Measurements from ENCODE around the gene SIRPD.

Gene SIRPD

GRCh38 chr20:1538655-1539054, 18.9 kb downstream of the SIRPD start:
- no peak for FAIRE-seq
- TF ChIP-seq CTCF (IDR thresholded peaks at IDR 0.05; ENCODE audit: insufficient read depth, missing control alignments), result no peak
- DNase-seq (ENCODE audit: insufficient read length, low spot score), result no peak

GRCh38 chr20:1537731-1538058, 19.8 kb downstream of the SIRPD start:
- no peak for TF ChIP-seq CTCF (IDR thresholded peaks at IDR 0.05; ENCODE audit: insufficient read depth, missing control alignments)
- FAIRE-seq (no peak), DNase-seq (ENCODE audit: insufficient read length, low spot score) (no peak)

- no peak for FAIRE-seq
- no peak for DNase-seq (ENCODE audit: insufficient read length, low spot score)
- no peak for TF ChIP-seq CTCF (IDR thresholded peaks at IDR 0.05; ENCODE audit: insufficient read depth, missing control alignments)
Measured at GRCh38 chr20:1536893-1537730, 20.4 kb downstream of the SIRPD start.

- no peak for TF ChIP-seq CTCF (IDR thresholded peaks at IDR 0.05; ENCODE audit: insufficient read depth, missing control alignments)
- DNase-seq (ENCODE audit: insufficient read length, low spot score), result no peak
- FAIRE-seq, result no peak
Measured at GRCh38 chr20:1535420-1536175, 21.9 kb downstream of the SIRPD start.

GRCh38 chr20:1534526-1534925, 23.0 kb downstream of the SIRPD start:
- TF ChIP-seq CTCF (IDR thresholded peaks at IDR 0.05; ENCODE audit: insufficient read depth, missing control alignments), result no peak
- FAIRE-seq (no peak), DNase-seq (ENCODE audit: insufficient read length, low spot score) (no peak)

- TF ChIP-seq CTCF (IDR thresholded peaks at IDR 0.05; ENCODE audit: insufficient read depth, missing control alignments), result no peak
- FAIRE-seq, result no peak
- DNase-seq (ENCODE audit: insufficient read length, low spot score), result no peak
Measured at GRCh38 chr20:1533059-1533458, 24.4 kb downstream of the SIRPD start.

GRCh38 chr20:1528811-1529210, 28.7 kb downstream of the SIRPD start:
- no peak for TF ChIP-seq CTCF (IDR thresholded peaks at IDR 0.05; ENCODE audit: insufficient read depth, missing control alignments)
- no peak for DNase-seq (ENCODE audit: insufficient read length, low spot score)
- no peak for FAIRE-seq

All from D721Med (cell line).